DMS 273 (cell line): Measurements from ENCODE around the gene WNT9B.

Experiments used
- DNase-seq: peaks from one replicate; lab custom pipeline; 2025; ENCODE audit not compliant: unreplicated experiment; lab: John Stamatoyannopoulos, UW

WNT9B gene, protein sequence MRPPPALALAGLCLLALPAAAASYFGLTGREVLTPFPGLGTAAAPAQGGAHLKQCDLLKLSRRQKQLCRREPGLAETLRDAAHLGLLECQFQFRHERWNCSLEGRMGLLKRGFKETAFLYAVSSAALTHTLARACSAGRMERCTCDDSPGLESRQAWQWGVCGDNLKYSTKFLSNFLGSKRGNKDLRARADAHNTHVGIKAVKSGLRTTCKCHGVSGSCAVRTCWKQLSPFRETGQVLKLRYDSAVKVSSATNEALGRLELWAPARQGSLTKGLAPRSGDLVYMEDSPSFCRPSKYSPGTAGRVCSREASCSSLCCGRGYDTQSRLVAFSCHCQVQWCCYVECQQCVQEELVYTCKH

DNA sequence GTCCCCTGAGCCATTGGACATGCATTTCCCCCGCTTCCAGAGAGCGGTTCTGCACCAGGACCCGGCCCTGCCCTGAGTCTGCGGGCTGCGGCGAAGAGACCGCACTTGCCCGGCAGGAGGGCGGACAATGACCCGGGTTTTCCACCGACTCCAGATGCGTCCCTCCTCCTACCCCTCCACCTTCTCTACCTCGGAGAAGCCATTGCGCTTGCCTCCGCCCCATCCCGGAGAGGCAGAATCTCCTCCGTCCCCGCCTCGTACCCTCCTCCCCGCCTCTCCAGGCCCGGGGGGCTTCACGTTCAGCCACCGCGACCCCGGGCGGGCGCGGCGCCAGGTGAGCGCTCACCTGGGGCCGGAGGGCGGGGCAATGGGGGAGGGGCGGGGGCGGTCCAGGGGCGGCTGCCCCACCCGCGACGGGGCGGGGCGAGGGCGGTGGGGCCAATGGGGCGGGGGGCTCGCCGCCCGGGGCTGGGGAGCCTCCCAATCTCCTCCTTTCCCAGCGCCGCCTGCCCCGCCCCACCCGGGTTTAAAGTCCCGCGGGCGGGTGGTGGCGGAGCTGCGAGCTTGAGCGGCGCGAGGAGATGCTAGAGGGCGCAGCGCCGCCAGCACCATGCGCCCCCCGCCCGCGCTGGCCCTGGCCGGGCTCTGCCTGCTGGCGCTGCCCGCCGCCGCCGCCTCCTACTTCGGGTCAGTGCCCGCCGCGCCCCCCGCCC lies at the start of gene WNT9B:
WNT9B (plus strand) TSS at position 555 of the 713 bp plus-strand sequence; CDS start at position 611, 56 bp downstream.
- DNase-seq: peak; percentile 78

DNA sequence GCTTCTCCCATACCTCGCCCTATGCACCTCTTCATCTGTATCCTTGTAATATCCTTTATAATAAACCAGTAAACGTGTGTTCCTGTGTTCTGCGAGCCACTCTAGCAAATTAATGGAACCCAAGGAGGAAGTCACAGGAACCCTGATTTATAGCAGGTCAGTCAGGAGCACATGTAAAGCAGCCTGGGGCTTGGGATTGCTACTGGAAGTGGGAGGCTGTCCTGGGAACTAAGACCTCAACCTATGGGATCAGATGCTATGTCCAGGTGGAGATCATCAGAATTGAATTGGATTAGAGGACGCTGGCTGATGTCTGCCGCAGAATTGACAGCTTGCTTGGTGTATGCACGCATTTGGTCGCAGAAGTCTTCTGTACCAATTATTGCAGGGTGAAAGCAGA lies 48.6 kb upstream of the WNT9B start:
- DNase-seq: no peak

DNA sequence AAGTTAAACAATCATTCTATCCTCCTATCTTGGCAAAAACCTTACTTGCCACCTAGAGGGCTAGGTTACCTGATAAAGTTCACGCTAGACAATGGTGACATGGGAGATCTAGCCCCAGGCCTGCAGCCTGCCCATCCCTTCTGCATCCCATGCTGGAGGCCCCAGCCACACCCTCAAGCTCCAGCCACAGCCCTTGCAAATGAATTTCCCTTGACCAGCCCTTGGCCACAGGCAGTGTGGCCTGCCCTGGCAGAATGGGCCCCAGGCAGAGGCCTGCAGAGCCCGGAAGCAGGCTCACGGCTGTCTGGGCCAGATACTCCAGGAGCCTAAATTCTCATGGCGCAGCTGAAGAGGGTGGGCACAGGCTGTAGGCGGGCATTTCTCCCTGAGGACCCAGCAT lies 47.8 kb upstream of the WNT9B start:
- no peak for DNase-seq

DNA sequence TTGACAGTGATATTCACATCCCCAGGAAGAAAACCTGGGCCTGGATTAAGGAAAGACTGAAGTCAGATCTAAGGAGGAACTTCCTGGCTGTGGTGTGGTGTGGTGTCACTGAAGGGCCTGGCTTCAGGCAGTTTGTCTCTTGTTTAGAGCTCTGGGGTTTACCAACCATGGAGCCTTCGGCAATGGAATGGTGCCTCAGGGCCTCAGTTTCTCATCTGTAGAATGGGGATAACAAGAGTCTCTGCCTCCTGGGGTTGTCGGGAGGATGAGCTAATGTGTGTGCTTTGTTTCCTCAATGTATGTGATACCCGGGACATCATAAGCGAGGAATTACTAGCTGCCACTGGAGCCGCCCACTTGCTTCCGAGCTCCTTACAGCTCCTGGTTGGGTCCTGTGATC lies 45.6 kb upstream of the WNT9B start:
- DNase-seq: no peak

DNA sequence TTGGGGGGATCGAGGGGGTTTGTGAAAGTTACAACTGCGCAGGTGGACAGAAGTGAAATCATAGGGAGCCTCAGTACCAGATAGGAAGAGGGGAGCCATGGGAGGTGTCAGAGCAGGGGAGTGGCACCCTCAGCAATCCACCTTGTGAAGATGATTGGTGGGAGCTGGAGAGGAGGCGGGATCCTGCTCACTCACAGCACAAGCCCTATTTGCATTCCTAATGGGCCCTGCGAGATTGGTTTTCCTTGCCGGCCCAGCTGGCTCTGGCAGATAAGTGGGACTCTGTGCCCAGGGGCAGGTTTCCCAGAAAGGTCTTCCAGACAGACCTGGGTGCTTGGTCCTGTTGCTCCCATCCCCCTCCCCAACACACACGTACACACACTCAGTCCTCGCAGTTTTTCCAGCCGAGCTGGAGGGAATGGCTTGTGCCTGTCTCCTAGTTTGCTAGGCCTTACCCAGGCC lies 42.2 kb upstream of the WNT9B start:
- DNase-seq: peak; percentile 71

DNA sequence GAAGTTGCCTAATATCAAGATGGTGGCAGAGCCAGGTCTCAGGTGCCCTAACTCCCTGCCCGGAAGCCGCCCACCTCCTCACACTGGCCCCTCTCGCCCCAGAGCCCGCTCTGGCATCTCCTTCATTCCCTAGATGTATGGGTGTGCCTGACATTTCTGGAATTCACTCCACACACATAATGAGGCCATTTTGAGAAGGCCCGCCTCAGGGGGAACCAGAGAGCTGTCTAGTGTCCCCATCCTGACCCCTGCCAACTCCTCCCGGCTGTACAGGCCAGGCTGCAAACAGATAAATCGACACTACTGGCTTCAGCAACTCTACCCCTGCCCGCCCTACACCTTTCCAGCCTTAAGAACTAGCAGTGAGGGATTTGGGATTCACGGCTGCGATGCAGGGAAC lies 40.5 kb upstream of the WNT9B start:
- no peak for DNase-seq

DNA sequence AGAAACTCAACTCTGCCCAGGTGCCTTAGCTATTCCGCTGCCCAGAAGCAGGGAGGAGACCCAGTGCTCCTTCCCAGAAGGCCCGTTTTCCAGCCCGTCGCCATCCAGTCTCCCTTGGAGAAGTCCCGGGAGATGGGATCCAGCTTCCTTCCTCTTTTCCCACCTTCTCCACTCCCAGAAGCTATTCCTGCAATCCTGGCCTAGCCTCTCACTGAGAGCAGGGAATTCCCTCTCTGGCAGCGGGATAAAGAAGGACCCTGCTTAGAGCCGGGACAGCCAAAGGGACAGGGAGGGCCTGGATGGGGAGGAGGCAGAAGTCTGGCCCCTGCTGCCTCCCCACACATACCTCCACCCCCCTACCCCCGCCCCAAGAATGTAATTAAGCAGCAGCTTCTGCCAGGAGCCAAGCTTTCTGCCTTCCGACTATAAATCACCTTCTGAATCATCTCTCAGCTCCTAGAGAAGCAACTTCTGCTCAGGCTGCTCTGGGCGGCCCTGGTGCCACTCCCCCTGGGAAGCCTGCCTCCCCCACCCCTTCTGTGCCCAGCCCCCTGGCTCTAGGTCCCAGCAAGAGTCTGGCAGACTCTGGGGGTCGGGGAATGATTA lies 39.3 kb upstream of the WNT9B start:
- no peak for DNase-seq

DNA sequence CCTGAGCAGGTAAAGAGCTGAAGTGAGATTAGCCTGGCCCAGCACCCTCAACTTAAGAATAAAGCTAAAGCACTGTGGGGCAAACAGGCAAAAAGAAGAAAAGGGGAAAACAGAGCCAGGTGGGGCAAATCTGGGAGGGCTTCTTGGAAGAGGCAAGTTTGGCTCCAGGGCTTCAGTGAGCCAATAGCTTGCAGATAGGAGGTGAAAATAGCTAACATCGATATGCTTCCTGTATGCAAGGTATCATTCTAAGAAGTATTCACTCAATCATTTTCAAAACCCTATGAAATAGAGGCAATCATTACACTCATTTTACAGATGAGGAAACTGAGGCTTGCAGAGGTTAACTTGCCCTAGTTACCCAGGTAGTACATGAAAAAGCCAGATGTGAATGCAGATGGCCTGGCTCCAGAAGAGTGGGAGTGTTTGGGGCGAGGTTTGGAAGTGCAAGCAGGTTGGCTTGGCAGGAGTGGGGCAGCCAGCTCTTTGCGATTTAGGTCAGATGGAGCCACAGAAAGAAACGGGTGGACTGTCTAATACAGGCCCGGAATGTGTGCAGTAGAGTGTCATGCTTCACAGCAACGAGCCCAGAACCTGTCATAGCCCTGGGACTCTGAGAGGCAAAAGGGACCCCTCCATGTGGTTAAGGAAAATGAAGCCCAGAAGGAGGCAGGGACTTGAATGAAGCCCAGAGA lies 38.6 kb upstream of the WNT9B start:
- no peak for DNase-seq

DNA sequence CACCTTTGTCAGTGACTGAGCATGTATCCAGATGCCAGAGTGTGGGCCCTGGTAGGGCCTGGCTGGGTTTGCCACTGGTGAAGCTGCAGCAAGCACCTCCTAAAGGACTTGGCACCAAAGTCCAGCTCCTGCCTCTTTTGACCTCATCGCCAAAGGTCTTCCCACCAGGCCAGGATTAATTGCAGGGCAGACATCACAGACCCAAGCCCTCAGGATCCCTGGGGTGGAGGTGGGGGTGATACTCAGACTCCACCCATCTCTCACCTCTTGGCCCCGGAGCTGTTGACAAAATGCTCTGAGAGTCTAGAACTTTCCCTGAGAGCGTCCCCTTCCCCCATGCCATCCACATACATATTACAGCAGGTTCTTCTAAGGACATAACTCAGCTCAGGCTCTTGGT lies 37.5 kb upstream of the WNT9B start:
- no peak for DNase-seq

DNA sequence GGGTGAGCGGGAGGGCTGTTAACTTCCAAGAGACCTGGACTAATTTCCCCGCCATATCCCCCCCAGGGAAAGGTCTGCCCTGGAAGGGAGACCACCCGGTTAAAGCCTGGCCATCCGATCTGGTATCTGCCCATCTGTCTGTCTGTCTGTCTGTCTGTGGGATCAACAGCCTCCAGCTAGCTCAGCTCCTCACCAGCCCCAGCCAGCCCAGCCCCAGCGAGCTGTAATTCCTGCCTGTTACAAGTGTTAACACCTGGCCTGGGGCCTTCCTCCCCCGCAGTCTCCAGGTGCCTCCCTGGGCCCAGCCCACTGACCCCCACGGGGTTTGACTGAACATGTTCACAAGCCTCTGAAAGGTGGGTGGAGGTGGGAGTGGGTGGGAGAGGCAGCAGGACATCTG lies 36.9 kb upstream of the WNT9B start:
- DNase-seq: no peak

DNA sequence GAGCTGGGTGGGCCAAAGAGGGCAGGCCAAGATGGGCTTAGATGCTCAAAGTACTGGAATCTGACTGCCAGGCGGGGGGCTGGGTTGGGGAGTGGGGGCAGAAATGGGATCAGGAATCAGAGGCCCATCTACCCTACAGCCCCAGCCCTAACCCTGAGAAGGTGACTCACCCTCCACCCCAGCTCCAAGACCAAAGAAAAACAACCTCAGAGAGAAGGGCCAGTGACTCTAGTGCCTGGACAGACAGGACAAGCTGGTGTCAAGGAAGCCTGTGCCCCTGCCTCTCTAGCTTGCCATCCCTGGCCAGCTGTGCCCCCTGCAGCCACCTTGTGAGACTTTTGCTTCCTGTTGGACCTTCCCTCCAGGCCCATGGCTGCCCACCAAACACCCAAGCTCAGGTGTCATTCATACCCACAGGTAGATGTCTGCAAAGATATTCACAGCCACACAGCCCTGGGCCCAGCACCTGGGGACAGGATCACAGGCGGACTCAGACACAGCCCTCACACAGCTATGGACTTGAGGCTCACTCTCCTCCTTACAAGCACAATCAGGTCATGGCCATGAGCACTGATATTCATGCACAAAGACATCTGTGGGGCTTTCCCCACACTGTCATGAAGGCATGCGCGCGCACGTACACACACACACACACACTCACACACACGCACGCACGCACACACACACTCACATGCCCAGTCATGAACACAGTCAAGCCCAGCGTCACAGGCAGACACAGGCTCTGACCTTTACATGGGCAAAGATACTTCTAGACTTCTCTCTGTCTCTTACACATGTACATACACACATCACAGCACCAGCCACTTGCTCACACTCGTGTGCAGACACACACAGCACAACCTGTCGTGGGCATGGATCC lies 35.7 kb upstream of the WNT9B start:
- no peak for DNase-seq

DNA sequence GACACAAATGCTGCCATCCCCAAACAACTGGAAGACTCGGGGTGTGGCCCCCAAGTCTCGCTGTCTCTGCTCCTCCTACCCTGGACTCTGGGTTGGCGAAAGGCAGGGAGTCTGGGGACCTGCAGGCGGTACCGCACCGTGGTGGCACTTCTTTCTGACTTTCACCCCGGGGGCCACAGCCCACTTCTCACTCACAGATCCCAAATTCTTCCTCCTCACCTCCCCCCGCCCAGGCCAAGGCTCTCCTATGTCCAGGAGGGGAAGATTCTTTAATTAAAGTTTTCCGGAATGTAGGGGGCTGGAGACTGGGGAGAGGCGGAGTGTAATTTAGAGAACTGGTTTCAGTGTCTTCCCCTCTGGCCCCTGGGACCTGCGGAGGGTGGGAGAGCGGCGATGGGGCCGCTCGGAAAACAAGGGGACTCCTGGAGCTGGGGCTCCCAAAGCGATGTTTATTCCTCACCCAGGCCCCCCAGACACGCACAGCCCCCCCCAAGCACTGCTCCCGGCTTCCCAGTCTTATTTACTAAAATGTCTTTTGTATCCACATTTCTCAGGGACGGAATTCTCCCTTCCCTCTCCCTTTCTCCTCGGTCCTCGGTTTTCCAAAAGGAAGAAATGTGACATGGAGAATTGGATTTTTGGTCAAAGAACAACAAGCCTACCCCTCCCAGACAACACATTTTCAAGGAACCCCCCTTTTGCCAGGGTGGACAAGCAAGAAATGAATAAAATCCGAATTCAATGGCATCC lies 34.1 kb upstream of the WNT9B start:
- no peak for DNase-seq

DNA sequence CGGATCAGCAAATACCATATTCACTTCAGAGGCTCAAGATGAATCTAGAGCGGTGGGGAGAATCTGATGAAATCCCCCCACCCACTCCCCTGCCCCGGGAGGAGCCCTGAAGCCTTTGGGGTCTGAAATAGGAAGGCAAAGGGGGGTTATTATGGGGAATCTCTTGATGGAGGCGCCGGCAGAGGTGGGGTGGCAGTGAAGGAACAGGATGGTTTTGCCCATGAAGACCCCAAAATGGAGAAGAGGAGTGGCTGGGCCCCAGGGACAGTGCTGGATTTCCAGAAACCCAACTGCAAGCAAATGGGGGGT lies 33.5 kb upstream of the WNT9B start:
- no peak for DNase-seq

DNA sequence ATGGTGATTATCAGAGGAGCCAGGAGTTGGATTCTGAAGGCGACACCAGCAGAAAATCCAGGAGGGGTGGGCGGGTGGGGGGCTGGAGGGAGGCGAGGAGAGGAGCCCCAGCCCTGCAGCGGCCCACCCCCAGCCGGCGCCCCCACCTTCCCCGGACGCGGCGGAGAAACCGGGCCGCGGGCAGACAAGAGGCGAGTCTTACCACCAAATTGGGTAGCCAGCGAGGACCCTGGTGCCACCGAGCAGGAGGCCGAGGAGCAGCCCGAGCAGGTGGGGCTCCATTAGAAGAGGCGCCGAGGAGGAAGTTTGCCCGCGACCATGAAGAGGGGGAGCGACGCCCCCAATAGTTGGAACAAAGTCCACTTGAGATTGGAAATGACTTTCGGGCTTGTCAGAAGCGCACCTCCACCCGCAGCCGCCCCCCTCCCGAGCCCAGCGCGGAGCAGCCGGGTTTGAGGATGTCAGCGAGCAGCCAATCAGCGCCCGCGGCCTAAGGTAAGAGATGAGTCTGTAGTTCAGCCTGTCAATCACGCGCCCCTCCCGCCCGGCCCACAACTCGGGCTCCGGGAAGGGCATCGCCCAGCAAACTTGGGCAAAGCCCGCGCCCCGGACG lies 33.0 kb upstream of the WNT9B start, which contains the start of gene WNT3:
WNT3 (minus strand) TSS at position 377 of the 613 bp plus-strand sequence; CDS start at position 282, 95 bp downstream.
- peak; percentile 59 for DNase-seq

DNA sequence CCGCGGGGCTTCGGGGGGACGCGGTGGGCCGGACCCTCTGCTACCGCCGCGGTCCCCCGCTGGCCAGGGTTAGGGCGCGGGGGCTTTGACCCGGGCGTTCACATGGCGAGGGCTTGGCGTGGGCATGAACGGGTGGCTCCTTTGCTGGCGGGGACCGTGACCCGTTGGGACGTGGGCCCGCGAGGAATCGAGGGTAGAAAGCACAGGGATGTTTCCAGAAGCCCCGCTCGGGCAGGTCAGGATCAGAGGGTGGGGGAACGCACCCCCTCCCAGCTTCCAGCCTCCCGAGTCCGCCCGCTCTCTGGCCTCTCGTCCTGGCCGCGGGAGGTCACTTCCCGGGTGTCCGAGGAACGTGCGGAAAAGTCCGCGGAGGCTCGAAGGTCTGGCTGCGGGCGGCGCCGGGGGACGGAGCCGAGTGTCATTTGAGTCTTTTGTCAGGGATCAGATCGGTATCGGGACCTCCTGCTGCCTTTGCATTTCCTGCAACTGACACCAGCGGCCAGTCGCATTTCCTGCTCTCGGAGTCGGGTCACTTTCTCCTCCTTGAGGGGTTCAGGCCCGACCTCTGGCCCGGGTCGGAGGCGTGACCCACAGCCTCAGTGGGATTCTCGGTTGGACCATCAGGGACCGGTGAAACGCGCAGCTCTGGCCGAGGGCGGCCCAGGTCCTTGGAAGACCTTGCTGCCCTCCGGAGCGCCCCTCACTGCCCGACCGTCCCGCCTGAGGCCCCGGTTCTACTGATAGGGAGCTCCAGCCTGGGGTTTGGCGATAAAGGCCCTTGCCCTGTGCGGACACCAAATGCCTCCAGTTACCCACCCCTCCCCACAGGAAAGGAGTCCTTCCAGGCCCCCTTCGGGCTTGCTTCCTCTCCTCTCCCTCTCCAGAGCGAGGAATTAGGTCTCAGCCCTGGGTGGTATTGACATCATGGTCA lies 32.2 kb upstream of the WNT9B start:
- no peak for DNase-seq

DNA sequence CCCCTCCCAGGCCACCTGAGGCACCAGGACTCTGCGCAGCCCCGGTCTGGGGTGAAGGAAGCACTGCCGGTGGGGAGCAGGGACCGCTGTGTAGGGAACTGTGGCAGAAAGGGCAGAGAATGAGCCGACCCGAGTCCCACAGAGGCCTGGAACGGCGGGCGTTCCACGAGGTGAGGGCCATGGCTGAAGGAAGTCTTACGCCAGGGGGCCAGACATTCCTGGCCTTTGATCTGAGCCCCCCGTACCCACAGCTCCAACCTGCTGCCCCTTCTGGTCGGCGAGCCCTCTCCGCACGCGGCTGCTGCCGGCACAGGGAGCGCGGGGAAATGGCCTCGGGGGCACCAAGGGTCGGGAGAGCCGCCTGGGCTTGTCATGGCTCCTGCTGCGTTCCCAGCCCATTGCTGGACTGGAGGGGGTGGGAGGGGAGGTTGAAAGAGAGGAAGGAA lies 31.5 kb upstream of the WNT9B start:
- DNase-seq: no peak

DNA sequence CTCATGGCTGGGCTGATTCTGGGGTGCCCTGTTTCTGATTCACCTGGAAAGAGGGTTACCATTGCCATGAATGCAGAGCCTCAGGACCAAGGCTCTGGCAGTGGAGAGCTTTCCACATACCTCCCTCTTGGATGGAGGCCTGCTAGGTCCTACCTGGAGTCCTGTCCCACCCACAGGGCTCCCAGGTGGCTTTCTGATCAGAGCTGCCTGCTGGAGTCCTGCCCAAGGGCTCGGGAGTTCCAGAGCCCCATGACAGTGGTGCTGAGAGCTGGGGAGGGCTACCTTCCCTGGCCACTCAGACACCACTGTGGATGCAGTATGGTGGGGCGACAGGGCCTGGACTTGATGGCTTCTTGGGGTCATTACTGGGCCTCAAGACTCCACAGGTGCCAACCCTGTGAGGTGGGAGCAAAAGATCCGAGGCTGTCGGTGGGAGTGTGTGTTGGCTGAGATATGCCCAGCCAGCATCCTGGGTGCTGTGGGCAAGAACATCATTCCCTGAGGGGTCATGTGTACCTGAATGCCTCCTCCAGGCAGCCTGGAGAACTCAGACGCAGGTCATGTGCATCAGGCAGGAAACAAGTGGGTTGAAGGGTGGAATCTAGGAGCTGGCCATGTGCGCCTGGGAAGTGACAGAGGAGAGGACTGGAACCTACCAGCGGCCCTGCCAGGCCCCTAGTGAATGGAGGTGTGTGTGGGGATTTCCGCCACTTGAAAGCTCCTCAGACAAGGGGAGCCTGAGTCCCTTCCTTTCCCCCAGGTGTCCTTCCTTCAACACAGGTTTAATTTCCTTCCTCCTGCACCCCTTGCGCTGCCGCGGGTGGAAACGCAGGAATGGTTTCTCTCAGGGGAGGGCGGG lies 30.6 kb upstream of the WNT9B start:
- DNase-seq: no peak
